Measurements from ENCODE around the gene KLHL13.

DNA sequence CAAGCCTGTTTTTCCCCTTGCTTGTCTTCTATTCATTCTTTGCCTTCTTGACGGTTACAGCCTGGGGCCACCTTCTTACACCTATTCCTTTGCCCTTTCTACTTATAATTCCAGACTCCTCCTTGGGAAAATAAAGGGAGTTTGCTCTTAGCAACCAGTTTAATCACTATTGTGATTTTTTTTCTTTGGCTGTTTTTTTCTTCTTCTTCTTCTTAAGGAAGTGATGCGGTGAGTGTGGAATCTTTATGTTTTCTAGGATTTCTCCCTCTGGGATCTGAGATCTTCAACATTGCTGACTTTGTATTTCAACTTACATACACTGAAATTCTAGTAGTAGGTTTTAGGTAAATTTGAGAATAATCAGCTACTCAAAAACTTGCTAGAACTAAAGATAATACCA is 1.1 kb upstream of the KLHL13 start:
- TF ChIP-seq, protein P1, sequence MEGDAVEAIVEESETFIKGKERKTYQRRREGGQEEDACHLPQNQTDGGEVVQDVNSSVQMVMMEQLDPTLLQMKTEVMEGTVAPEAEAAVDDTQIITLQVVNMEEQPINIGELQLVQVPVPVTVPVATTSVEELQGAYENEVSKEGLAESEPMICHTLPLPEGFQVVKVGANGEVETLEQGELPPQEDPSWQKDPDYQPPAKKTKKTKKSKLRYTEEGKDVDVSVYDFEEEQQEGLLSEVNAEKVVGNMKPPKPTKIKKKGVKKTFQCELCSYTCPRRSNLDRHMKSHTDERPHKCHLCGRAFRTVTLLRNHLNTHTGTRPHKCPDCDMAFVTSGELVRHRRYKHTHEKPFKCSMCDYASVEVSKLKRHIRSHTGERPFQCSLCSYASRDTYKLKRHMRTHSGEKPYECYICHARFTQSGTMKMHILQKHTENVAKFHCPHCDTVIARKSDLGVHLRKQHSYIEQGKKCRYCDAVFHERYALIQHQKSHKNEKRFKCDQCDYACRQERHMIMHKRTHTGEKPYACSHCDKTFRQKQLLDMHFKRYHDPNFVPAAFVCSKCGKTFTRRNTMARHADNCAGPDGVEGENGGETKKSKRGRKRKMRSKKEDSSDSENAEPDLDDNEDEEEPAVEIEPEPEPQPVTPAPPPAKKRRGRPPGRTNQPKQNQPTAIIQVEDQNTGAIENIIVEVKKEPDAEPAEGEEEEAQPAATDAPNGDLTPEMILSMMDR (IDR thresholded peaks at IDR 0.05), result no peak
- no peak for TF ChIP-seq POLR2A (IDR thresholded peaks at IDR 0.05)

All from right lobe of liver (tissue), 4 donors.